HG02571 (cell line): ENCODE results near the gene HMCN2.
"Not testable (repeated sequence)": the region's sequence is repeated elsewhere in the genome, so short reads cannot be mapped to it uniquely, and the experiment has no call there.

Experiments used
- ATAC-seq: cut with Tn5 transposase; IDR thresholded peaks from one replicate; pipeline ENCODE4 v1.9.1; 2021; ENCODE audit warnings: mild to moderate bottlenecking, moderate library complexity; ENCODE audit not compliant: unreplicated experiment

HMCN2 gene

GRCh38 chr9:130387398-130387797, 121.8 kb downstream of the HMCN2 start:
- no peak for ATAC-seq

- no peak for ATAC-seq
Observed at GRCh38 chr9:130387905-130388304, 122.3 kb downstream of the HMCN2 start.

GRCh38 chr9:130390390-130390789, 124.8 kb downstream of the HMCN2 start:
- no peak for ATAC-seq

GRCh38 chr9:130390986-130391385, 125.4 kb downstream of the HMCN2 start:
- no peak for ATAC-seq

GRCh38 chr9:130391866-130392265, 126.3 kb downstream of the HMCN2 start:
- no peak for ATAC-seq

- ATAC-seq: no peak
Observed at GRCh38 chr9:130393681-130394071, 128.1 kb downstream of the HMCN2 start.

- ATAC-seq: no peak
Observed at GRCh38 chr9:130394320-130394719, 128.8 kb downstream of the HMCN2 start.

- ATAC-seq: no peak
Observed at GRCh38 chr9:130394814-130395470, 129.4 kb downstream of the HMCN2 start.

GRCh38 chr9:130395810-130396435, 130.4 kb downstream of the HMCN2 start:
- ATAC-seq: no peak

- no peak for ATAC-seq
Observed at GRCh38 chr9:130396581-130396980, 131.0 kb downstream of the HMCN2 start.

GRCh38 chr9:130398487-130399240, 133.1 kb downstream of the HMCN2 start:
- no peak for ATAC-seq

GRCh38 chr9:130399768-130400167, 134.2 kb downstream of the HMCN2 start:
- ATAC-seq: no peak

GRCh38 chr9:130400870-130401269, 135.3 kb downstream of the HMCN2 start:
- no peak for ATAC-seq

GRCh38 chr9:130401742-130402141, 136.2 kb downstream of the HMCN2 start:
- ATAC-seq: not testable (repeated sequence)

- no peak for ATAC-seq
Observed at GRCh38 chr9:130402243-130402642, 136.7 kb downstream of the HMCN2 start.

- ATAC-seq: no peak
Observed at GRCh38 chr9:130402645-130403440, 137.3 kb downstream of the HMCN2 start.

- no peak for ATAC-seq
Observed at GRCh38 chr9:130405657-130406257, 140.2 kb downstream of the HMCN2 start.

GRCh38 chr9:130406278-130406895, 140.8 kb downstream of the HMCN2 start:
- ATAC-seq: no peak

GRCh38 chr9:130407916-130408663, 142.5 kb downstream of the HMCN2 start:
- no peak for ATAC-seq

GRCh38 chr9:130408669-130409068, 143.1 kb downstream of the HMCN2 start:
- ATAC-seq: no peak
